ENCODE data around the gene CAPN9.

Gene CAPN9

GRCh38 chr1:230794871-230795605 is 47.9 kb downstream of the CAPN9 start:
- H3K27me3 ChIP-seq = peaks cover 49% of the 10 kb centered on the region
- no peaks in the 10 kb centered on the region for H3K9me3 ChIP-seq
- TF ChIP-seq CTCF (IDR thresholded peaks at IDR 0.05) = no peak
- no peaks in the 10 kb centered on the region for H3K4me1 ChIP-seq (ENCODE audit: control insufficient read depth in 1 of 2, insufficient read depth in 1 of 2, low read depth in 1 of 2, low read length in 1 of 2)
- no peaks in the 10 kb centered on the region for H3K36me3 ChIP-seq
- H3K27ac ChIP-seq = no peak overlapping the region
- no peak overlapping the region for H3K4me3 ChIP-seq (ENCODE audit: low read depth in 1 of 2, low read length in 1 of 2)

DNA sequence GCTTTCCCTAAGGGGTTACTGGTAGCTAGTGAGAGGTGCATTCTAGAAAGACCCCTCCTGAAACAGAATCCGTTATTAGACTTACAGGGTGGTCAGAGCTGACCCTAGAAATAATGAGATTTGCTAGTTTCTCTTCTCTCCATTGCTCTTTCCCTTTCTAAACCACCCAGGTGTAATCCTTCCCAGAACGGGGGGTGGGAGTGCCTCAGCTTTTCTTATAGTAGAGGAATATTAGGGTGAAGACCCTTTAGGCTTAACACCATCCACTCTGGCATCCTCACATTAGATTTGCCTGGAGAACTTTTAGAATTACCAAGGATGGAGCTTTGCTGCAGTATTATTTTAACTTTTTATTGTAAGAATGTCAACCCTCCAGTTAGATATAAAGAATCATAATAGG is 49.4 kb downstream of the CAPN9 start:
- no peak for TF ChIP-seq CTCF (IDR thresholded peaks at IDR 0.05)
- no peak overlapping the region for H3K4me3 ChIP-seq (ENCODE audit: low read depth in 1 of 2, low read length in 1 of 2)
- no peaks in the 10 kb centered on the region for H3K4me1 ChIP-seq (ENCODE audit: control insufficient read depth in 1 of 2, insufficient read depth in 1 of 2, low read depth in 1 of 2, low read length in 1 of 2)
- H3K9me3 ChIP-seq = no peaks in the 10 kb centered on the region
- H3K27ac ChIP-seq = no peak overlapping the region
- no peaks in the 10 kb centered on the region for H3K36me3 ChIP-seq
- H3K27me3 ChIP-seq = peaks cover 47% of the 10 kb centered on the region

DNA sequence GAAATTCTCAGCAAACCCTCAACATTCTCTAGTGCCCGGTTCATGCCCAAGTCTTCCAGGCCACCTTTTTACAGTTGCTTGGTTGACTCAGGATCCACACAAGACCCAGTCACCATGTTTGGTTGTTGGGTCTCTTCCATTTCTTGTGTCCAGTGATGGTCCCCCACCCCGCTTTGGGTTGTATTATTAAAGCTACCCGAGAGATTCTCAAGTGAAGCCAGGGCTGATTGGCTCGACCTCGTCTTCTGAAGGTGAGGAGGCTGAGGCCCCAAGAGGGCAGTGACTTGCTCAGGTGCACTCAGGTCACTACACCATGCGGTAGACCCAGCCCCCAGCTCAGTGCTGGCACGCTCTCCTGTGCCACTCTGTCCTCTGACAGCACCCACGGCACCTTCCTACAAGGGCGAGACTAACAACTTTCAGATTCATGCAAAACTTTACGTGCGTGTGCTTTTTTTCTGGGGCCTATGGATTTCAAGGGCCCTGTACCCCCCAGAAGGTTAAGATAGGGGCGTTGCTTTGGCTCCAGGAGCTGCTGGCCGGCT is 50.3 kb downstream of the CAPN9 start:
- TF ChIP-seq CTCF (IDR thresholded peaks at IDR 0.05) = no peak
- Histone ChIP-seq H3K4me1 (ENCODE audit: control insufficient read depth in 1 of 2, insufficient read depth in 1 of 2, low read depth in 1 of 2, low read length in 1 of 2) (no peaks in the 10 kb centered on the region), H3K27ac (no peak overlapping the region), H3K9me3 (no peaks in the 10 kb centered on the region), H3K36me3 (no peaks in the 10 kb centered on the region), H3K4me3 (ENCODE audit: low read depth in 1 of 2, low read length in 1 of 2) (no peak overlapping the region), H3K27me3 (peaks cover 43% of the 10 kb centered on the region)

- TF ChIP-seq CTCF (IDR thresholded peaks at IDR 0.05) = no peak
- H3K27ac ChIP-seq = no peak overlapping the region
These were observed 50.8 kb downstream of the CAPN9 start for GRCh38 chr1:230797942-230798365.

DNA sequence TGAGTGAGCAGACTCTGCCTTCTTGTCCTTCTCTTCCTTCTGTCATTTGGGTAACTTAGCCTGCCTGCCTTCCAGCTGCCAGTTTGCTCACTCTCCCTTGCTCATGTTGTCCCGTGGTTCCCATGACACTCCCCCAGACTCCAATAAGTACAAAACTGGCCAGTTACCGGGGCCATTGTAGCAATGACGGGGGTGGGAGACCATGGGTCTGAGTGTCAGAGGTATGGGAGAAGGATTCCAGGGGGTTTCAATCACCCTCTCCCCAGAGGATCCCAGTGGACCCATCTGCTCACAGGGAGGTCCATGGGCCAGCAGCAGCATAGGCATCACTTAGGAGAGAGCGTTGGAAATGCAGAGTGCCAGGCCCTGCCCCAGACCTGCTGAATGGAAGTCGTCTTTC is 51.3 kb downstream of the CAPN9 start:
- Histone ChIP-seq H3K36me3 (no peaks in the 10 kb centered on the region), H3K4me3 (ENCODE audit: low read depth in 1 of 2, low read length in 1 of 2) (no peak overlapping the region), H3K27ac (no peak overlapping the region), H3K9me3 (no peaks in the 10 kb centered on the region), H3K4me1 (ENCODE audit: control insufficient read depth in 1 of 2, insufficient read depth in 1 of 2, low read depth in 1 of 2, low read length in 1 of 2) (no peaks in the 10 kb centered on the region), H3K27me3 (peaks cover 40% of the 10 kb centered on the region)
- no peak for TF ChIP-seq CTCF (IDR thresholded peaks at IDR 0.05)

More at GRCh38 chr1:230797942-230798365, 50.8 kb downstream of the CAPN9 start:
- H3K27me3 ChIP-seq = peaks cover 40% of the 10 kb centered on the region
- no peaks in the 10 kb centered on the region for H3K4me1 ChIP-seq (ENCODE audit: control insufficient read depth in 1 of 2, insufficient read depth in 1 of 2, low read depth in 1 of 2, low read length in 1 of 2)
- no peak overlapping the region for H3K4me3 ChIP-seq (ENCODE audit: low read depth in 1 of 2, low read length in 1 of 2)
- H3K9me3 ChIP-seq = no peaks in the 10 kb centered on the region
- no peaks in the 10 kb centered on the region for H3K36me3 ChIP-seq

Data from neutrophil (primary cell).